H9 (cell line): ENCODE data around the gene CDC14A. TPM values are rescaled to one million over a fixed set of nuclear protein-coding genes. Genes with fewer than 3 reads are reported as not detected.

Source experiments
- DNase-seq: peaks from one replicate; pipeline ENCODE4 v3.0.0-alpha.2; 2017
- H2AFZ ChIP-seq: one replicate; pipeline ENCODE4 v1.6.1; 2013; ENCODE audit warnings: mild to moderate bottlenecking, low read length, control low read depth, moderate library complexity
- H2AK5ac ChIP-seq: 2 replicates; pipeline ENCODE4 v1.6.1; 2013; ENCODE audit warnings: low read length, control low read depth, mixed read lengths; ENCODE audit not compliant: insufficient read length
- H2BK120ac ChIP-seq: one replicate; pipeline ENCODE4 v1.6.1; 2013; ENCODE audit warnings: low read depth, mild to moderate bottlenecking, low read length, control low read depth, inconsistent platforms; ENCODE audit not compliant: poor library complexity, severe bottlenecking
- H2BK12ac ChIP-seq: 2 replicates; pipeline ENCODE4 v1.6.1; 2013; ENCODE audit warnings: low read length, control low read depth, mixed read lengths, low read depth; ENCODE audit not compliant: insufficient read length
- H2BK15ac ChIP-seq: 2 replicates; pipeline ENCODE4 v1.6.1; 2013; ENCODE audit warnings: low read depth, low read length, control low read depth
- H2BK20ac ChIP-seq: one replicate; pipeline ENCODE4 v1.6.1; 2013; ENCODE audit warnings: low read depth, mild to moderate bottlenecking, low read length, control low read depth, inconsistent platforms; ENCODE audit not compliant: poor library complexity, severe bottlenecking
- H2BK5ac ChIP-seq: 2 replicates; pipeline ENCODE4 v1.6.1; 2013; ENCODE audit warnings: low read length, control low read depth, mixed read lengths; ENCODE audit not compliant: insufficient read length
- H3K14ac ChIP-seq: 2 replicates; pipeline ENCODE4 v1.6.1; 2013; ENCODE audit warnings: low read length, control low read depth; ENCODE audit not compliant: insufficient read depth
- H3K18ac ChIP-seq: 2 replicates; pipeline ENCODE4 v1.6.1; 2013; ENCODE audit warnings: low read depth, mild to moderate bottlenecking, mixed read lengths, low read length, control low read depth; ENCODE audit not compliant: insufficient read length
- H3K23ac ChIP-seq: 2 replicates; pipeline ENCODE4 v1.6.1; 2013; ENCODE audit warnings: low read length, control low read depth, mixed read lengths, low read depth; ENCODE audit not compliant: insufficient read length
- H3K23me2 ChIP-seq: 2 replicates; pipeline ENCODE4 v1.6.1; 2013; ENCODE audit warnings: low read depth, mild to moderate bottlenecking, mixed read lengths, low read length, control low read depth; ENCODE audit not compliant: insufficient read length, poor library complexity, severe bottlenecking
- H3K27ac ChIP-seq: 2 replicates; pipeline ENCODE4 v1.5.1; 2013; ENCODE audit warnings: low read length, control low read depth, mixed read lengths, low read depth; ENCODE audit not compliant: insufficient read length
- H3K27me3 ChIP-seq: 2 replicates; pipeline ENCODE4 v1.6.1; 2013; ENCODE audit warnings: low read length, control low read depth, inconsistent platforms; ENCODE audit not compliant: insufficient read depth
- H3K4ac ChIP-seq: 2 replicates; pipeline ENCODE4 v1.6.1; 2013; ENCODE audit warnings: low read depth, mild to moderate bottlenecking, control low read depth, inconsistent platforms, low read length, moderate library complexity
- H3K4me1 ChIP-seq: 2 replicates; pipeline ENCODE4 v1.6.1; 2013; ENCODE audit warnings: low read length, control low read depth, inconsistent platforms; ENCODE audit not compliant: insufficient read depth
- H3K4me2 ChIP-seq: 2 replicates; pipeline ENCODE4 v1.6.1; 2013; ENCODE audit warnings: low read length, control low read depth, mixed read lengths; ENCODE audit not compliant: insufficient read length, insufficient read depth
- H3K56ac ChIP-seq: 2 replicates; pipeline ENCODE4 v1.6.1; 2013; ENCODE audit warnings: low read depth, mild to moderate bottlenecking, mixed read lengths, low read length, control low read depth; ENCODE audit not compliant: insufficient read length
- H3K79me1 ChIP-seq: 2 replicates; pipeline ENCODE4 v1.6.1; 2013; ENCODE audit warnings: low read depth, mild to moderate bottlenecking, moderate library complexity, low read length, control low read depth, inconsistent platforms; ENCODE audit not compliant: insufficient read depth, poor library complexity, severe bottlenecking
- H3K79me2 ChIP-seq: 2 replicates; pipeline ENCODE4 v1.6.1; 2013; ENCODE audit warnings: low read length, control low read depth, inconsistent platforms; ENCODE audit not compliant: insufficient read depth
- H3K9ac ChIP-seq: 2 replicates; pipeline ENCODE4 v1.6.1; 2013; ENCODE audit warnings: low read length, control low read depth, mixed read lengths; ENCODE audit not compliant: insufficient read length; ENCODE audit errors: extremely low read depth
- H3K9me3 ChIP-seq: one replicate; pipeline ENCODE4 v1.6.1; 2013; ENCODE audit warnings: low read depth, low read length, inconsistent platforms; ENCODE audit not compliant: control insufficient read depth
- H3T11ph ChIP-seq: one replicate; pipeline ENCODE4 v1.6.1; 2013; ENCODE audit warnings: mild to moderate bottlenecking, low read length, control low read depth, inconsistent platforms
- H4K20me1 ChIP-seq: one replicate; pipeline ENCODE4 v1.6.1; 2013; ENCODE audit not compliant: control insufficient read depth, insufficient read length, insufficient read depth
- H4K5ac ChIP-seq: 2 replicates; pipeline ENCODE4 v1.6.1; 2013; ENCODE audit warnings: low read depth, mild to moderate bottlenecking, mixed read lengths, low read length, control low read depth; ENCODE audit not compliant: insufficient read length
- H4K8ac ChIP-seq: replicated peaks from 2 replicates; pipeline ENCODE4 v1.6.1; 2013; ENCODE audit warnings: low read length, control low read depth, mixed read lengths, low read depth; ENCODE audit not compliant: insufficient read length
- H4K91ac ChIP-seq: 2 replicates; pipeline ENCODE4 v1.6.1; 2013; ENCODE audit warnings: low read depth, mild to moderate bottlenecking, moderate library complexity, mixed read lengths, low read length, control low read depth; ENCODE audit not compliant: insufficient read length
- H3K27ac Mint-ChIP-seq, 3 experiments: 2 replicates in 2 of 3; 3 replicates in 1 of 3; pipeline ENCODE4 v1.8.0; 2020 to 2021; ENCODE audit warnings: mixed read lengths in 3 of 3, mild to moderate bottlenecking in 1 of 3, moderate library complexity in 1 of 3
- H3K27me3 Mint-ChIP-seq: 2 replicates; pipeline ENCODE4 v1.8.0; 2021; ENCODE audit warnings: low read depth, mild to moderate bottlenecking, moderate library complexity, mixed read lengths
- H3K36me3 Mint-ChIP-seq, 3 experiments: 2 replicates in 2 of 3; 3 replicates in 1 of 3; pipeline ENCODE4 v1.8.0; 2020 to 2021; ENCODE audit warnings: low read depth in 3 of 3, mixed read lengths in 3 of 3; ENCODE audit not compliant: insufficient read depth in 1 of 3
- H3K4me1 Mint-ChIP-seq, 2 experiments: 2 replicates each; pipeline ENCODE4 v1.8.0; 2020; ENCODE audit warnings: mixed read lengths in 2 of 2
- H3K4me3 Mint-ChIP-seq, 2 experiments: 2 replicates in 1 of 2; 3 replicates in 1 of 2; pipeline ENCODE4 v1.8.0; 2020 to 2021; ENCODE audit warnings: mild to moderate bottlenecking in 2 of 2, mixed read lengths in 2 of 2, moderate library complexity in 1 of 2
- H3K9me3 Mint-ChIP-seq, 2 experiments: 2 replicates in 1 of 2; 3 replicates in 1 of 2; pipeline ENCODE4 v1.8.0; 2020; ENCODE audit warnings: mild to moderate bottlenecking in 2 of 2, mixed read lengths in 2 of 2, moderate library complexity in 1 of 2
- WGBS: extraction: QIAGEN DNeasy Blood & Tissue Kit; methylation state at CpG from one replicate; pipeline ENCODE4 v1.1.7; 2013; ENCODE audit warnings: missing lambda C conversion rate, low lambda C conversion rate, mixed read lengths; ENCODE audit not compliant: insufficient read length; ENCODE audit errors: extremely low coverage; 5-methylcytosine and 5-hydroxymethylcytosine counted together
- total RNA-seq: library from RNA; stranded (reverse); gene quantifications from 2 replicates; pipeline ENCODE4 v1.2.1, GENCODE V29; 2021
- TF ChIP-seq, protein P1 (sequence below): fragments of 200-600 bp; sonication (generic); conservative IDR thresholded peaks from 3 replicates; pipeline ENCODE4 v1.8.0; 2021; ENCODE audit warnings: antibody characterized with exemption, mild to moderate bottlenecking

The CDC14A gene
- total RNA-seq, 1 experiment from 2014 or later = 8.9 TPM

- Histone ChIP-seq H2BK5ac (no peak overlapping the region), H3K14ac (no peak overlapping the region), H4K5ac (no peak overlapping the region), H3K9ac (no peak overlapping the region), H3K18ac (no peak overlapping the region), H3K27me3 (no peaks in the 10 kb centered on the region), H3K4me1 (no peaks in the 10 kb centered on the region; the same call in 1 of the 2 replicates), H3K9me3 (no peaks in the 10 kb centered on the region), H2BK15ac (no peak overlapping the region), H4K20me1 (no peaks in the 10 kb centered on the region), H3K27ac (no peak overlapping the region), H3K4ac (no peak overlapping the region), H3K79me2 (no peaks in the 10 kb centered on the region), H3K79me1 (no peaks in the 10 kb centered on the region), H3K23ac (no peak overlapping the region), H3T11ph (no peak overlapping the region), H3K23me2 (no peaks in the 10 kb centered on the region), H2AK5ac (no peak overlapping the region), H2BK20ac (no peak overlapping the region), H2BK120ac (no peak overlapping the region), H3K56ac (no peak overlapping the region), H4K8ac (no peak overlapping the region), H3K4me2 (no peak overlapping the region), H4K91ac (no peak overlapping the region), H2AFZ (no peak overlapping the region), H2BK12ac (no peak overlapping the region)
- no peak overlapping the region for H3K4me3 Mint-ChIP-seq
- H3K27ac Mint-ChIP-seq = no peak overlapping the region
- no CpG with 5 or more reads among the region's 2 CpGs for WGBS
- H3K4me1 Mint-ChIP-seq = peaks cover 6 to 8% of the 10 kb centered on the region in 2 experiments; a peak in 1 of 4 replicates
- DNase-seq = no peak
- no peaks in the 10 kb centered on the region for H3K27me3 Mint-ChIP-seq
- no peaks in the 10 kb centered on the region; a peak in 1 of 5 replicates for H3K9me3 Mint-ChIP-seq
- H3K36me3 Mint-ChIP-seq = peaks cover 0 to 4% (median 3%) of the 10 kb centered on the region in 3 experiments; a peak in 5 of 7 replicates
- TF ChIP-seq, protein P1, sequence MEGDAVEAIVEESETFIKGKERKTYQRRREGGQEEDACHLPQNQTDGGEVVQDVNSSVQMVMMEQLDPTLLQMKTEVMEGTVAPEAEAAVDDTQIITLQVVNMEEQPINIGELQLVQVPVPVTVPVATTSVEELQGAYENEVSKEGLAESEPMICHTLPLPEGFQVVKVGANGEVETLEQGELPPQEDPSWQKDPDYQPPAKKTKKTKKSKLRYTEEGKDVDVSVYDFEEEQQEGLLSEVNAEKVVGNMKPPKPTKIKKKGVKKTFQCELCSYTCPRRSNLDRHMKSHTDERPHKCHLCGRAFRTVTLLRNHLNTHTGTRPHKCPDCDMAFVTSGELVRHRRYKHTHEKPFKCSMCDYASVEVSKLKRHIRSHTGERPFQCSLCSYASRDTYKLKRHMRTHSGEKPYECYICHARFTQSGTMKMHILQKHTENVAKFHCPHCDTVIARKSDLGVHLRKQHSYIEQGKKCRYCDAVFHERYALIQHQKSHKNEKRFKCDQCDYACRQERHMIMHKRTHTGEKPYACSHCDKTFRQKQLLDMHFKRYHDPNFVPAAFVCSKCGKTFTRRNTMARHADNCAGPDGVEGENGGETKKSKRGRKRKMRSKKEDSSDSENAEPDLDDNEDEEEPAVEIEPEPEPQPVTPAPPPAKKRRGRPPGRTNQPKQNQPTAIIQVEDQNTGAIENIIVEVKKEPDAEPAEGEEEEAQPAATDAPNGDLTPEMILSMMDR = no peak
Observed at GRCh38 chr1:100485855-100486258, 133.6 kb downstream of the CDC14A start.
